Activated naive CD8-positive, alpha-beta T cell treated with anti-CD3 and anti-CD28 coated beads for 36 hours (primary cell): ENCODE results near the gene TMEM119. TPM values are rescaled to one million over a fixed set of nuclear protein-coding genes. Genes with fewer than 3 reads are reported as not detected.
"Not testable (repeated sequence)": the region's sequence is repeated elsewhere in the genome, so short reads cannot be mapped to it uniquely, and the experiment has no call there.

Experiments used
- DNase-seq: peaks from one replicate; pipeline ENCODE4 v3.0.0; 2021
- H3K27ac Mint-ChIP-seq: one replicate; pipeline ENCODE4 v1.8.0; 2022; ENCODE audit warnings: mild to moderate bottlenecking, moderate library complexity, mixed read lengths
- H3K27me3 Mint-ChIP-seq: one replicate; pipeline ENCODE4 v1.8.0; 2022; ENCODE audit warnings: mild to moderate bottlenecking, mixed read lengths
- H3K36me3 Mint-ChIP-seq: one replicate; pipeline ENCODE4 v1.8.0; 2021; ENCODE audit warnings: mild to moderate bottlenecking, mixed read lengths
- H3K4me1 Mint-ChIP-seq: one replicate; pipeline ENCODE4 v1.8.0; 2021; ENCODE audit warnings: mixed read lengths
- H3K4me3 Mint-ChIP-seq: one replicate; pipeline ENCODE4 v1.8.0; 2022; ENCODE audit warnings: mild to moderate bottlenecking, moderate library complexity, mixed read lengths
- H3K9me3 Mint-ChIP-seq: one replicate; pipeline ENCODE4 v1.8.0; 2022; ENCODE audit warnings: mixed read lengths
- total RNA-seq, 2 experiments: library from RNA; stranded (reverse); gene quantifications; one replicate each; pipeline ENCODE4 v1.2.3, GENCODE V29; 2021

TMEM119 gene
- total RNA-seq, 2 experiments from 2014 or later: 0.12 TPM; not detected in 1

- H3K9me3 Mint-ChIP-seq, DNase-seq, H3K27me3 Mint-ChIP-seq, H3K36me3 Mint-ChIP-seq, H3K4me3 Mint-ChIP-seq, H3K4me1 Mint-ChIP-seq, H3K27ac Mint-ChIP-seq: not testable (repeated sequence)
Observed at GRCh38 chr12:108590463-108590862, 7.4 kb downstream of the TMEM119 start.

GRCh38 chr12:108589840-108590229, 8.0 kb downstream of the TMEM119 start:
- Mint-ChIP-seq H3K27ac (no peak overlapping the region), H3K9me3 (no peaks in the 10 kb centered on the region), H3K4me1 (no peaks in the 10 kb centered on the region), H3K36me3 (no peaks in the 10 kb centered on the region), H3K4me3 (no peak overlapping the region), H3K27me3 (no peaks in the 10 kb centered on the region)
- no peak for DNase-seq

GRCh38 chr12:108589028-108589839, 8.7 kb downstream of the TMEM119 start:
- Mint-ChIP-seq H3K4me1 (no peaks in the 10 kb centered on the region), H3K27me3 (no peaks in the 10 kb centered on the region), H3K27ac (no peak overlapping the region), H3K36me3 (no peaks in the 10 kb centered on the region), H3K4me3 (no peak overlapping the region), H3K9me3 (no peaks in the 10 kb centered on the region)
- no peak for DNase-seq

GRCh38 chr12:108587826-108588225, 10.1 kb downstream of the TMEM119 start:
- no peak overlapping the region for H3K4me3 Mint-ChIP-seq
- no peaks in the 10 kb centered on the region for H3K4me1 Mint-ChIP-seq
- no peak for DNase-seq
- no peaks in the 10 kb centered on the region for H3K9me3 Mint-ChIP-seq
- no peaks in the 10 kb centered on the region for H3K27me3 Mint-ChIP-seq
- H3K36me3 Mint-ChIP-seq: no peaks in the 10 kb centered on the region
- no peak overlapping the region for H3K27ac Mint-ChIP-seq

- Mint-ChIP-seq H3K27ac (no peak overlapping the region), H3K4me3 (no peak overlapping the region), H3K4me1 (no peaks in the 10 kb centered on the region), H3K27me3 (no peaks in the 10 kb centered on the region), H3K36me3 (no peaks in the 10 kb centered on the region), H3K9me3 (no peaks in the 10 kb centered on the region)
- DNase-seq: no peak
Observed at GRCh38 chr12:108586306-108586705, 11.6 kb downstream of the TMEM119 start.

GRCh38 chr12:108585864-108586263, 12.0 kb downstream of the TMEM119 start:
- H3K9me3 Mint-ChIP-seq: no peaks in the 10 kb centered on the region
- no peaks in the 10 kb centered on the region for H3K36me3 Mint-ChIP-seq
- no peak overlapping the region for H3K4me3 Mint-ChIP-seq
- no peak overlapping the region for H3K27ac Mint-ChIP-seq
- no peaks in the 10 kb centered on the region for H3K27me3 Mint-ChIP-seq
- no peaks in the 10 kb centered on the region for H3K4me1 Mint-ChIP-seq
- no peak for DNase-seq

- H3K27me3 Mint-ChIP-seq: no peaks in the 10 kb centered on the region
- H3K4me1 Mint-ChIP-seq: no peaks in the 10 kb centered on the region
- H3K4me3 Mint-ChIP-seq: no peak overlapping the region
- no peak for DNase-seq
- H3K27ac Mint-ChIP-seq: no peak overlapping the region
- H3K9me3 Mint-ChIP-seq: no peaks in the 10 kb centered on the region
- no peaks in the 10 kb centered on the region for H3K36me3 Mint-ChIP-seq
Observed at GRCh38 chr12:108584456-108585065, 13.3 kb downstream of the TMEM119 start.

GRCh38 chr12:108583991-108584390, 13.9 kb downstream of the TMEM119 start:
- Mint-ChIP-seq H3K36me3 (peaks cover 1% of the 10 kb centered on the region), H3K27me3 (no peaks in the 10 kb centered on the region), H3K9me3 (peaks cover 2% of the 10 kb centered on the region), H3K4me3 (no peak overlapping the region), H3K27ac (no peak overlapping the region), H3K4me1 (peaks cover 1% of the 10 kb centered on the region)
- no peak for DNase-seq

- Mint-ChIP-seq H3K27ac (no peak overlapping the region), H3K36me3 (peaks cover 4% of the 10 kb centered on the region), H3K4me1 (peaks cover 5% of the 10 kb centered on the region), H3K27me3 (no peaks in the 10 kb centered on the region), H3K9me3 (peaks cover 7% of the 10 kb centered on the region), H3K4me3 (no peak overlapping the region)
- DNase-seq: no peak
Observed at GRCh38 chr12:108582978-108583770, 14.7 kb downstream of the TMEM119 start.

- DNase-seq: no peak
- Mint-ChIP-seq H3K4me1 (peaks cover 5% of the 10 kb centered on the region), H3K4me3 (no peak overlapping the region), H3K27ac (no peak overlapping the region), H3K9me3 (peaks cover 7% of the 10 kb centered on the region), H3K36me3 (peaks cover 4% of the 10 kb centered on the region), H3K27me3 (no peaks in the 10 kb centered on the region)
Observed at GRCh38 chr12:108582509-108582908, 15.4 kb downstream of the TMEM119 start.

- Mint-ChIP-seq H3K27me3 (no peaks in the 10 kb centered on the region), H3K27ac (no peak overlapping the region), H3K9me3 (peaks cover 7% of the 10 kb centered on the region), H3K4me3 (no peak overlapping the region), H3K4me1 (peaks cover 5% of the 10 kb centered on the region), H3K36me3 (peaks cover 4% of the 10 kb centered on the region)
- no peak for DNase-seq
Observed at GRCh38 chr12:108581311-108582227, 16.3 kb downstream of the TMEM119 start.

GRCh38 chr12:108580531-108580930, 17.4 kb downstream of the TMEM119 start:
- H3K4me1 Mint-ChIP-seq: peaks cover 13% of the 10 kb centered on the region

GRCh38 chr12:108578813-108579212, 19.1 kb downstream of the TMEM119 start:
- Mint-ChIP-seq H3K4me3 (peak overlapping the region; percentile 19), H3K27me3 (no peaks in the 10 kb centered on the region), H3K9me3 (peaks cover 7% of the 10 kb centered on the region), H3K27ac (no peak overlapping the region), H3K36me3 (peaks cover 6% of the 10 kb centered on the region), H3K4me1 (peaks cover 19% of the 10 kb centered on the region)
- no peak for DNase-seq

More at GRCh38 chr12:108580531-108580930, 17.4 kb downstream of the TMEM119 start:
- DNase-seq: no peak
- Mint-ChIP-seq H3K36me3 (peaks cover 4% of the 10 kb centered on the region), H3K9me3 (peaks cover 7% of the 10 kb centered on the region), H3K27ac (no peak overlapping the region), H3K27me3 (no peaks in the 10 kb centered on the region), H3K4me3 (no peak overlapping the region)

- no peak for DNase-seq
- H3K27ac Mint-ChIP-seq: no peak overlapping the region
- H3K9me3 Mint-ChIP-seq: peaks cover 7% of the 10 kb centered on the region
Observed at GRCh38 chr12:108578264-108578663, 19.6 kb downstream of the TMEM119 start.

More at GRCh38 chr12:108578264-108578663, 19.6 kb downstream of the TMEM119 start:
- Mint-ChIP-seq H3K27me3 (no peaks in the 10 kb centered on the region), H3K4me3 (no peak overlapping the region), H3K4me1 (peaks cover 23% of the 10 kb centered on the region), H3K36me3 (peaks cover 6% of the 10 kb centered on the region)
